Mucosa of stomach (tissue), 1 donor: ENCODE data around the gene RHBDF1.

Experiments used
- H3K27me3 ChIP-seq: one replicate; pipeline ENCODE4 v1.7.0; 2013; ENCODE audit warnings: mild to moderate bottlenecking, low read length; ENCODE audit not compliant: control insufficient read depth, insufficient read depth
- H3K36me3 ChIP-seq: one replicate; pipeline ENCODE4 v1.7.0; 2013; ENCODE audit warnings: low read length; ENCODE audit not compliant: control insufficient read depth, insufficient read depth
- H3K4me1 ChIP-seq: one replicate; pipeline ENCODE4 v1.7.0; 2013; ENCODE audit warnings: mild to moderate bottlenecking, low read length; ENCODE audit not compliant: control insufficient read depth, insufficient read depth
- H3K4me3 ChIP-seq: one replicate; pipeline ENCODE4 v1.7.0; 2013; ENCODE audit warnings: low read length
- H3K9ac ChIP-seq: one replicate; pipeline ENCODE4 v1.7.0; 2013; ENCODE audit warnings: mild to moderate bottlenecking, low read length, moderate library complexity
- H3K9me3 ChIP-seq: one replicate; pipeline ENCODE4 v1.7.0; 2013; ENCODE audit warnings: mild to moderate bottlenecking, low read length, moderate library complexity; ENCODE audit not compliant: control insufficient read depth
- donor health status: Pancreatic carcinoma.

RHBDF1 gene

DNA sequence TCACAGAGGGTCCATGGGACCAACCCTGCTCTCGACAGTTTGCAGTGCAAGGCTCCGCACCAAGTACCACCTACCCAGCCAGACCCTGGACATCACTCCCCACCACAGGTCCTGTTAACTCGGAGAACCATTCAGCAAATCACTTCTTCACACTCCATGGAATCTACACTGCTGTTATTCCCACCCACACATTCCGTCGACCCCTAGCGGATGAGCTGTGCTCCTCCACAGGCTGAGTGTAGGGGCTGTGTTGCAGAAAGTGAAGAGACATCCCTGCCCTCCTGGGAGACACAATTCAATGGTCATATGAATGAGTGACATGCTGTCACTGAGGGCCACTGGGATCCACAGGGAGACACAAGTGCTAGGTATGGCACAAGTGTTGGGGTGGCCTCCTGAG, 33.1 kb upstream of the RHBDF1 start:
- H3K9me3 ChIP-seq = no peaks in the 10 kb centered on the region
- no peaks in the 10 kb centered on the region for H3K4me1 ChIP-seq
- no peaks in the 10 kb centered on the region for H3K27me3 ChIP-seq
- no peak overlapping the region for H3K4me3 ChIP-seq
- no peak overlapping the region for H3K9ac ChIP-seq
- no peaks in the 10 kb centered on the region for H3K36me3 ChIP-seq

DNA sequence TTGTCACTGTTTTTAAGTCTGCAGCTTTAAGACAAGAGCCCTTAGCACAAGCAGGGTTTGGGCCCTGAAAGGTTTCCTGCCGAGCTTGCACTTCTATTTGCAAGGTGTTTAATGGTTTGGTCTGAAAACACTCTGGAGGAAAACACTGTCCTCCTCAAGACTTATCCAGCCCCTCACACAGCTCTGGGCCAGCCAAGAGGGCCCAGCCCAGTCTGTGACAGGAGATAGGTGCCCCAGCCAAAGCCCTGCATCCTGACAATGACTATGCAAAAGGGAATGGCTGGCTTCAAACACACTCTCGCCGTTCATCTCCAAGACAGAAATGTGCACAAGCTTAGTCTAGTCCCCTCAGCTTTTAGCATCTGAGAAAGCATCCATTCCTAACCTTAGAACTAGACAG, 32.5 kb upstream of the RHBDF1 start:
- Histone ChIP-seq H3K4me3 (no peak overlapping the region), H3K4me1 (no peaks in the 10 kb centered on the region), H3K27me3 (no peaks in the 10 kb centered on the region), H3K9ac (no peak overlapping the region), H3K36me3 (no peaks in the 10 kb centered on the region), H3K9me3 (no peaks in the 10 kb centered on the region)

GRCh38 chr16:104355-104754, 31.9 kb upstream of the RHBDF1 start:
- Histone ChIP-seq H3K4me3 (no peak overlapping the region), H3K9ac (no peak overlapping the region), H3K27me3 (no peaks in the 10 kb centered on the region), H3K4me1 (no peaks in the 10 kb centered on the region), H3K9me3 (no peaks in the 10 kb centered on the region), H3K36me3 (no peaks in the 10 kb centered on the region)

DNA sequence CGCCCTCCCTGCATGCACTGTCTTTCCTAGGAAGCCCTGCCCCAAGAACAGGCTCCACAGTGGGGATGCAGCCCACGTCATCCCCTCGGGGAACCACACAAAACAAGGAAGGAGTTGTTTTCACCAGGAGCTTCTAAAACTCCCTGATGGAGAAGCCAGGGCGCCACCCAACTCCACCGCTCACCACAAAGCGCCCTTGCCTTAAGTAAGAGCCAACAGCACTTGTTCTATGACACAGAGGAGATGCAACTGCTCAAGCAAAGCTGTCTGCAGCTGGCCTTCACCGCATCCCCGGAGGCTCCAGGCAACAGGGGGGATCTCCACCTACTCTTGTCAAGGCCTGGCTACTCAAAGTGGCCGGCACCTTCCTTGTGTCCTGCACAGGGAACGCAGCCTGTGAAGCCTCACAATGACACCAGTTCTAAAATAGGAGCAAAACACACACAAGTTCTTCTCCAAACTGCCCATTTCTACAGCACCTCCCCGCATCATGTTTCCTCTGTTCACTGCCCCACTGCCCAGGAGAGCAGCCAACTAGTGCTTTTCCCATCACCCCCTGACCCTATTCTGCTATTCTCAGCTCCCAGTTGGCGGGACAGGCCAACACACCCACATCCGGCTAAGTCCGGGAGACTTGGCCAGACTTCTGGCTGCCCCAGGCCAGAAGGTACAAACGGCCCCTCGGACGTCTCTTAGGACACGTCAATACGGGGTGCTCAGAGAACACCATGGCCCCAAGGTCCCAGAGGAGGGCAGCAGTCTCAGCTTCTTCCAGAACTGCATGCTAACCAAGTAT, 29.8 kb upstream of the RHBDF1 start:
- no peaks in the 10 kb centered on the region for H3K27me3 ChIP-seq
- H3K36me3 ChIP-seq = no peaks in the 10 kb centered on the region
- no peaks in the 10 kb centered on the region for H3K9me3 ChIP-seq
- no peaks in the 10 kb centered on the region for H3K4me1 ChIP-seq
- H3K4me3 ChIP-seq = no peak overlapping the region
- H3K9ac ChIP-seq = no peak overlapping the region

- no peaks in the 10 kb centered on the region for H3K9me3 ChIP-seq
- no peaks in the 10 kb centered on the region for H3K36me3 ChIP-seq
- no peaks in the 10 kb centered on the region for H3K4me1 ChIP-seq
- no peak overlapping the region for H3K9ac ChIP-seq
- H3K4me3 ChIP-seq = no peak overlapping the region
- no peaks in the 10 kb centered on the region for H3K27me3 ChIP-seq
Measured at GRCh38 chr16:101586-101985, 29.2 kb upstream of the RHBDF1 start.

GRCh38 chr16:100989-101388, 28.6 kb upstream of the RHBDF1 start:
- Histone ChIP-seq H3K27me3 (no peaks in the 10 kb centered on the region), H3K4me3 (no peak overlapping the region), H3K9me3 (no peaks in the 10 kb centered on the region), H3K4me1 (no peaks in the 10 kb centered on the region), H3K9ac (no peak overlapping the region), H3K36me3 (no peaks in the 10 kb centered on the region)

- H3K9me3 ChIP-seq = no peaks in the 10 kb centered on the region
- no peaks in the 10 kb centered on the region for H3K36me3 ChIP-seq
- no peak overlapping the region for H3K9ac ChIP-seq
- no peaks in the 10 kb centered on the region for H3K27me3 ChIP-seq
- no peaks in the 10 kb centered on the region for H3K4me1 ChIP-seq
- no peak overlapping the region for H3K4me3 ChIP-seq
Measured at GRCh38 chr16:97822-98221, 25.4 kb upstream of the RHBDF1 start.

DNA sequence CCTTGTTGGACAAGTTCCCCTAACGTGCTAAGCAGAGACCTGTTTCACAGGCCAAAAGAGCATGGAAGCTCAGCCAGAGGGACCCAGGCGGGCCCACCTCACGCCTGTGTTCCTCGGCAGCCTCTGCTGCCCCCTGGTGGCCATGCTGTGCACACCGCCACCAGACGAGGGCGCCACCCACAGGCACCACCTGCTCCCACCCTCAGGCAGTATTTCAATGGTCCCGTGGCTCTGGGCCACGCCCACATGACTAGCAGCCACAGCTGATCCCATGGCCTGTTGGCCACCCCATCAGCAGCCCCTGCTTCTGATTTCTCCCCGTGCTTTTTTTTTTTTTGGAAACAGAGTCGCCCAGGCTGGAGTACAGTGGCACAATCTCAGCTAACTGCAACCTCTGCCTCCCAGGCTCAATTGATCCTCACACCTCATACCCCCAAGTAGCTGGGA, 24.5 kb upstream of the RHBDF1 start:
- no peak overlapping the region for H3K9ac ChIP-seq
- no peak overlapping the region for H3K4me3 ChIP-seq
- H3K9me3 ChIP-seq = no peaks in the 10 kb centered on the region
- H3K27me3 ChIP-seq = no peaks in the 10 kb centered on the region
- H3K4me1 ChIP-seq = no peaks in the 10 kb centered on the region
- H3K36me3 ChIP-seq = no peaks in the 10 kb centered on the region

DNA sequence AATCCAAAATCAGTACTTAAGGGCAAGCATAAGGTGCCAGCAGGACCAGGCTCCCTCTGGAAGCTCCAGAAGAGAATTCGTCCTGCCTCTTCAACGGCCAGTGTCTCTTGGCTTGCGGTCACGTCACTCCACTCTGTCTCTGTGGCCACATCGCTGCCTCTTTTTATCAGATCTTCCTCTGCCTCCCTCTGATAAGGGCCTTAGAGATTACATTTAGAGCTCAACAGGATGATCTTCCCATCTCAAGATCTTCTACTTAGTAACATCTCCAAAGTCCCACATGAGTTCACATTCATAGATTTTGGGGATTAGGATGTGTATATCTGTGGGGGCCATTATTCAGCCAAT, 22.5 kb upstream of the RHBDF1 start:
- Histone ChIP-seq H3K4me1 (no peaks in the 10 kb centered on the region), H3K4me3 (no peak overlapping the region), H3K36me3 (no peaks in the 10 kb centered on the region), H3K27me3 (no peaks in the 10 kb centered on the region), H3K9ac (no peak overlapping the region), H3K9me3 (no peaks in the 10 kb centered on the region)

DNA sequence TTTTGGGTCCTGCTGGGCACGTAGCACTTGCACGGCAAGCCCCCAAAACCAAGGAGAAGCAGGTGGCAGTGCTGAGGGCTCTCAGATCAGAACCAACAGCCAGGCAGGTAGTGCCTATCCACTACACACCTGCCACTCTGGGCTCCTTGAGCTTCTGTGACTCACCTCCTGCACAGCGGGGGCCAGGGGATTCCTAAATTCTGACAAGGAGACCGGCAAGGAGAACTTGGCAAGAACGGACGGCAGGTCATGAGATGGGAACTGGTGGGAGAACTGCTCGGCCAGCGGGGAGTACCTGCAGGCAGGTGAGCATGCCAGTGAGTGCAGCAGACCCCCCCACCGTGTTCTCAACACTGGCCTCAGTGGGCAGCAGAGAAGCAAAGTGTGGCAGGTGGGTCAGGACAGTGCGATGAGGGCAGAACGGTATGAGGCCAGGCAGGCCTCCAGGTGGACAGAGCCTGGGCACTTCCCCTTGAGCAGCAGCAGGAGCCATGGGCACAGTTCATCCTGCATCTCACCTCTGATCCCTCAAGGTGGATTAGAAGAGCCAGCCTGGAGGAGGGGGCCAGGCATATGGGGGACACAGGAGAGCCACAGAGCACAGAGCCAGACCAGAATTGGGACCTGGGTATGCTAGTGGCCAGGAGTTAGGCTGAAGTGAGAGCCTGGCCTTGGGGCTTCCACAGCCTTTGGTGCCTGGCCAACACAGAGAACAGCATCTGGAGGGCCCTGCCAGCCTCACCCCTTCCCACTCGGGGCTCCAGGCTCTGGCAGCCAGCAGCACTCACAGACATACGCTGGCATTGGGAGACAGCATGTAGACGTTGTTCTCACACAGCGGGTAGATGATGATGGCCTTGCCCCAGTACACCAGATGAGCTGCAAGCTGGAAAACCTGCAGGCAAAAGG, 20.3 kb upstream of the RHBDF1 start:
- Histone ChIP-seq H3K27me3 (no peaks in the 10 kb centered on the region), H3K9me3 (no peaks in the 10 kb centered on the region), H3K4me1 (no peaks in the 10 kb centered on the region), H3K36me3 (no peaks in the 10 kb centered on the region), H3K4me3 (no peak overlapping the region), H3K9ac (no peak overlapping the region)

DNA sequence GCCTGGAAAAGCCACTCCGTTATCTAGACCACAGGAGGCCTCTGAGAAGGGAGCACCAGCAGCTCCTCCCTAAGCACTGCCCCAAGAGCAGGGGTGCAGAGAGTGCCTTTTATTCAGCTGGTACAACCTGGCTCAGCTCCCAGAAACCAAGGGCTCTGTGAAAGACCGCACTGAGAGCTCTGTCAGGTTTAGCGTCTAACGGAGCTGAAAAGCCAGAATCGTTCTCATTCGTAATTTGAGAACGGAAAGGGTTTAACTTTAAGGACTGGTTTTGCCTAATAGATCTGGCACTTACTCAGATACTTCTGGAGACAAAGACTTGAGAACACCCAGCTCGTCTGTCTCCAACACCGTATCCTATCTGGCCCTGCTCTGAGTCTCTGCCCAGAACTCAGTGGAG, 19.1 kb upstream of the RHBDF1 start:
- Histone ChIP-seq H3K4me1 (no peaks in the 10 kb centered on the region), H3K4me3 (no peak overlapping the region), H3K9me3 (no peaks in the 10 kb centered on the region), H3K36me3 (no peaks in the 10 kb centered on the region), H3K27me3 (no peaks in the 10 kb centered on the region), H3K9ac (no peak overlapping the region)
